HepG2 (cell line): ENCODE results near the gene PERP. TPM values are rescaled to one million over a fixed set of nuclear protein-coding genes. Genes with fewer than 3 reads are reported as not detected.

Source experiments
- ATAC-seq: fragments of 200-7000 bp; cut with Tn5 transposase; 3 replicates; pipeline ENCODE4 v1.9.1; 2020; ENCODE audit warnings: mild to moderate bottlenecking, moderate library complexity
- BruUV-seq: library from RNA; stranded (reverse); fragments of 400-500 nt; replicated peaks from 2 replicates; lab custom pipeline; 2021; lab: Mats Ljungman, UMichigan
- CTCF ChIA-PET: fragments of 300-600 bp; formaldehyde crosslinking; extraction: SDS; loops from one replicate; lab custom pipeline; 2021; ENCODE audit warnings: low total read pairs, inconsistent platforms, low intra/inter-chr PET ratio; lab: Yijun Ruan, JAX
- POLR2A ChIA-PET: fragments of 350-600 bp; sonication (Branson Sonifier 250); formaldehyde crosslinking; loops from one replicate; lab custom pipeline; 2020; ENCODE audit warnings: antibody characterized with exemption, inconsistent platforms; lab: Yijun Ruan, JAX
- DNase-seq: peaks from one replicate; pipeline ENCODE4 v3.0.0-alpha.2; 2015; ENCODE audit warnings: low spot score
- FAIRE-seq: peaks from 3 replicates; lab custom pipeline; 2011; peaks lifted over from hg19 to GRCh38; lab: Jason Lieb, UNC
- H2AFZ ChIP-seq: one replicate; pipeline ENCODE4 v1.6.1; 2011; ENCODE audit warnings: low read length, inconsistent platforms
- H3K27ac ChIP-seq: fragments of 300-600 bp; 3 replicates; pipeline ENCODE4 v1.8.0; 2011; ENCODE audit warnings: mixed run types, mild to moderate bottlenecking, mixed read lengths, low read length, inconsistent platforms; ENCODE audit not compliant: insufficient read depth; ENCODE audit errors: extremely low read length
- H3K27me3 ChIP-seq, 2 experiments: fragments of 200-600 bp in 1 of 2; 2 replicates in 1 of 2; 3 replicates in 1 of 2; pipeline versions ENCODE4 v1.6.0 to v1.8.0; 2011; ENCODE audit warnings: low read length in 2 of 2, mild to moderate bottlenecking in 2 of 2, moderate library complexity in 2 of 2, inconsistent platforms in 1 of 2; ENCODE audit not compliant: insufficient read depth in 2 of 2, control insufficient read depth in 1 of 2
- H3K36me3 ChIP-seq, 2 experiments: fragments of 200-600 bp in 1 of 2; replicated peaks in 1 of 2; 2 replicates in 1 of 2; 3 replicates in 1 of 2; pipeline versions ENCODE4 v1.5.1 to v1.8.0; 2011; ENCODE audit warnings: low read length in 2 of 2, inconsistent platforms in 1 of 2; ENCODE audit not compliant: insufficient read depth in 2 of 2, control insufficient read depth in 1 of 2
- H3K4me1 ChIP-seq: 2 replicates; pipeline ENCODE4 v1.5.1; 2012; ENCODE audit warnings: low read length, inconsistent platforms; ENCODE audit not compliant: insufficient read depth
- H3K4me2 ChIP-seq: 2 replicates; pipeline ENCODE4 v1.6.0; 2011; ENCODE audit warnings: low read depth, low read length, inconsistent platforms
- H3K4me3 ChIP-seq, 3 experiments: fragments of 200-600 bp in 1 of 3; sonication (generic), shearing (Covaris generic) in 1 of 3; replicated peaks in 1 of 3; 2 replicates each; pipeline ENCODE4 v1.5.1; 2011 to 2016; ENCODE audit warnings: low read length in 3 of 3, inconsistent platforms in 2 of 3, low read depth in 2 of 3, mild to moderate bottlenecking in 2 of 3, control low read depth in 1 of 3, mixed read lengths in 1 of 3; ENCODE audit not compliant: insufficient read depth in 1 of 3
- H3K79me2 ChIP-seq: one replicate; pipeline ENCODE4 v1.6.1; 2011; ENCODE audit warnings: low read length, inconsistent platforms; ENCODE audit not compliant: insufficient read depth
- H3K9ac ChIP-seq: 2 replicates; pipeline ENCODE4 v1.6.0; 2011; ENCODE audit warnings: mild to moderate bottlenecking, low read depth, low read length, inconsistent platforms; ENCODE audit not compliant: insufficient read depth
- H3K9me3 ChIP-seq: 2 replicates; pipeline ENCODE4 v1.5.1; 2012; ENCODE audit warnings: mild to moderate bottlenecking, low read length
- H4K20me1 ChIP-seq: 2 replicates; pipeline ENCODE4 v1.6.0; 2011; ENCODE audit warnings: inconsistent platforms, mild to moderate bottlenecking, low read length, moderate library complexity; ENCODE audit not compliant: insufficient read depth
- AHDC1 ChIP-seq: sonication (generic); formaldehyde crosslinking; IDR thresholded peaks from 2 replicates; pipeline ENCODE4 v1.5.1; 2020; ENCODE audit warnings: mild to moderate bottlenecking, missing genetic modification reagents, borderline replicate concordance
- GFI1 ChIP-seq: sonication (generic); formaldehyde crosslinking; IDR thresholded peaks from 2 replicates; pipeline ENCODE4 v1.5.0; 2020; ENCODE audit warnings: missing genetic modification reagents, mild to moderate bottlenecking, borderline replicate concordance
- HOXA9 ChIP-seq: sonication (generic); formaldehyde crosslinking; IDR thresholded peaks from 2 replicates; pipeline ENCODE4 v1.8.1; 2022; ENCODE audit warnings: missing genetic modification reagents, mild to moderate bottlenecking, moderate library complexity, borderline replicate concordance
- ZNF275 ChIP-seq: sonication (generic); formaldehyde crosslinking; IDR thresholded peaks from 2 replicates; pipeline ENCODE4 v1.8.0; 2022; ENCODE audit warnings: missing genetic modification reagents, mild to moderate bottlenecking, inconsistent platforms, borderline replicate concordance
- ZNF589 ChIP-seq: sonication (generic); formaldehyde crosslinking; conservative IDR thresholded peaks from 2 replicates; pipeline ENCODE4 v1.8.0; 2022; ENCODE audit warnings: mild to moderate bottlenecking, moderate library complexity, missing genetic modification reagents
- WGBS: methylation state at CpG from one replicate; pipeline ENCODE4 v1.1.6; 2017; ENCODE audit warnings: low lambda C conversion rate; 5-methylcytosine and 5-hydroxymethylcytosine counted together
- in situ Hi-C: cut with HindIII; loops from 2 replicates; pipeline ENCODE4 v1.10.0; 2017; ENCODE audit warnings: low pct_unique_long_range_greater_than_20kb; ENCODE audit not compliant: extremely low pct_ligation_motif_present
- intact Hi-C: fragments of 100-400 bp; cut with micrococcal nuclease; formaldehyde crosslinking; loops from one replicate; pipeline ENCODE4 v1.10.0; 2022; ENCODE audit not compliant: unreplicated experiment
- polyA plus RNA-seq, 8 experiments: library from polyadenylated mRNA; depleted of rRNA in 3 of 8; stranded (reverse) in 7 of 8; unstranded in 1 of 8; fragments of >200 nt; fragmentation: Illumina TruSeq in 4 of 8; extraction: Trizol in 4 of 8; gene quantifications; 2 replicates each; pipeline versions ENCODE4 v1.2.1 to v1.2.3, GENCODE V29; 2011 to 2016; ENCODE audit warnings: low read depth in 4 of 8, missing spikeins in 1 of 8, mixed read lengths in 1 of 8; ENCODE audit not compliant: insufficient read depth in 1 of 8
- total RNA-seq, 5 experiments: library from RNA; depleted of rRNA; stranded (reverse); fragments of >200 nt; fragmentation: Illumina TruSeq; extraction: Trizol; gene quantifications; 2 replicates each; pipeline ENCODE4 v1.2.3, GENCODE V29; 2016; ENCODE audit warnings: low read depth in 1 of 5

The PERP gene
- total and polyA plus RNA-seq, 2 of the 13 experiments (the other 11 are each of a cell fraction or from before 2014, with no cell fraction given), result 26.0 to 53.0 TPM

GRCh38 chr6:138044972-138045371, 62.2 kb downstream of the PERP start (continued):
- TF ChIP-seq ZNF589 (CRISPR knock-in tag) (no peak), ZNF275 (CRISPR knock-in tag) (no peak)

GRCh38 chr6:138044458-138044857, 62.8 kb downstream of the PERP start:
- DNase-seq (no peak), FAIRE-seq (no peak), ATAC-seq (no peak)
- Histone ChIP-seq H3K4me3 (no peak overlapping the region), H3K36me3 (no peaks in the 10 kb centered on the region), H3K4me2 (no peak overlapping the region), H3K4me1 (no peaks in the 10 kb centered on the region), H3K9ac (no peak overlapping the region), H3K27ac (no peak overlapping the region), H3K27me3 (no peaks in the 10 kb centered on the region), H2AFZ (no peak overlapping the region), H4K20me1 (no peaks in the 10 kb centered on the region), H3K9me3 (no peaks in the 10 kb centered on the region), H3K79me2 (no peaks in the 10 kb centered on the region)
- ChIA-PET CTCF (no interaction called here), POLR2A (no interaction called here)
- 0% methylated on average over 4 of the region's 4 CpGs for WGBS
- intact Hi-C loops (no loop called here), in situ Hi-C loops (no loop called here)
- BruUV-seq, result no TSS peak
- TF ChIP-seq GFI1 (CRISPR knock-in tag) (no peak), HOXA9 (no peak), AHDC1 (CRISPR knock-in tag) (no peak)

Other genes with a start within 250 kb of the PERP start
- gene TNFAIP3, start 240.2 kb downstream of the PERP start, total RNA-seq (2016; rRNA removed; fragmentation: Illumina TruSeq; extraction: Trizol), result 24.7 and 28.2 TPM in 2 replicates
- 47.1 and 49.6 TPM in 2 replicates for gene TNFAIP3, start 240.2 kb downstream of the PERP start, polyA plus RNA-seq (2011; rRNA removed)
- gene ARFGEF3, start 54.5 kb upstream of the PERP start, total RNA-seq (2016; rRNA removed; fragmentation: Illumina TruSeq; extraction: Trizol), result 0.60 and 0.97 TPM in 2 replicates
- gene ARFGEF3, start 54.5 kb upstream of the PERP start, polyA plus RNA-seq (2011; rRNA removed), result 2.6 and 2.9 TPM in 2 replicates
- gene PBOV1, start 111.1 kb upstream of the PERP start, total RNA-seq (2016; rRNA removed; fragmentation: Illumina TruSeq; extraction: Trizol), result not detected in 2 replicates
- gene PBOV1, start 111.1 kb upstream of the PERP start, polyA plus RNA-seq (2011; rRNA removed), result not detected in 2 replicates